HEK293 (cell line): ENCODE measurements around the gene CRYZL1.

ENCODE experiments used
- ELK4 ChIP-seq: IDR thresholded peaks from 2 replicates; pipeline ENCODE4 v1.6.1; 2011; ENCODE audit warnings: mild to moderate bottlenecking, low read depth, low read length, borderline replicate concordance
- FEZF1 ChIP-seq: fragments of 450-650 bp; formaldehyde crosslinking; IDR thresholded peaks from 2 replicates; pipeline ENCODE4 v1.5.1; 2016; ENCODE audit warnings: missing biosample characterization, missing genetic modification characterization
- IKZF3 ChIP-seq: fragments of 450-650 bp; IDR thresholded peaks from 2 replicates; pipeline ENCODE4 v1.5.0; 2018; ENCODE audit warnings: missing biosample characterization, mild to moderate bottlenecking, missing genetic modification characterization, moderate library complexity
- MZF1 ChIP-seq: fragments of 450-650 bp; formaldehyde crosslinking; IDR thresholded peaks from 2 replicates; pipeline ENCODE4 v1.5.1; 2017; ENCODE audit warnings: missing biosample characterization, missing genetic modification characterization, borderline replicate concordance
- PRDM1 ChIP-seq: fragments of 450-650 bp; formaldehyde crosslinking; IDR thresholded peaks from 2 replicates; pipeline ENCODE4; 2016; ENCODE audit warnings: missing biosample characterization, missing genetic modification characterization
- PRDM4 ChIP-seq: fragments of 450-650 bp; formaldehyde crosslinking; IDR thresholded peaks from 2 replicates; pipeline ENCODE4 v1.5.1; 2017; ENCODE audit warnings: missing biosample characterization, missing genetic modification characterization
- SCRT1 ChIP-seq: fragments of 450-650 bp; formaldehyde crosslinking; IDR thresholded peaks from 2 replicates; pipeline ENCODE4 v1.5.1; 2016; ENCODE audit warnings: missing biosample characterization, missing genetic modification characterization, borderline replicate concordance
- ZBTB17 ChIP-seq: fragments of 450-650 bp; formaldehyde crosslinking; IDR thresholded peaks from 2 replicates; pipeline ENCODE4 v1.5.1; 2016; ENCODE audit warnings: missing biosample characterization, missing genetic modification characterization
- ZBTB26 ChIP-seq: fragments of 450-650 bp; formaldehyde crosslinking; optimal IDR thresholded peaks from 2 replicates; pipeline ENCODE3; 2016; ENCODE audit warnings: missing biosample characterization, mild to moderate bottlenecking, missing genetic modification characterization
- ZBTB49 ChIP-seq: fragments of 450-650 bp; formaldehyde crosslinking; IDR thresholded peaks from 2 replicates; pipeline ENCODE4 v1.5.1; 2016; ENCODE audit warnings: missing biosample characterization, missing genetic modification characterization, low read depth
- ZFP37 ChIP-seq: fragments of 450-650 bp; formaldehyde crosslinking; IDR thresholded peaks from 2 replicates; pipeline ENCODE4 v1.5.1; 2016; ENCODE audit warnings: missing biosample characterization, missing genetic modification characterization
- ZNF10 ChIP-seq: fragments of 450-650 bp; formaldehyde crosslinking; IDR thresholded peaks from 2 replicates; pipeline ENCODE4 v1.5.1; 2017; ENCODE audit warnings: missing biosample characterization, missing genetic modification characterization
- ZNF121 ChIP-seq: fragments of 450-650 bp; formaldehyde crosslinking; IDR thresholded peaks from 2 replicates; pipeline ENCODE4 v1.5.1; 2016; ENCODE audit warnings: missing biosample characterization, missing genetic modification characterization
- ZNF133 ChIP-seq: fragments of 450-650 bp; formaldehyde crosslinking; IDR thresholded peaks from 2 replicates; pipeline ENCODE4 v1.5.1; 2016; ENCODE audit warnings: missing biosample characterization, missing genetic modification characterization
- ZNF148 ChIP-seq: fragments of 450-650 bp; formaldehyde crosslinking; IDR thresholded peaks from 2 replicates; pipeline ENCODE4 v1.5.0; 2017; ENCODE audit warnings: missing biosample characterization, missing genetic modification characterization, borderline replicate concordance
- ZNF155 ChIP-seq: fragments of 450-650 bp; formaldehyde crosslinking; IDR thresholded peaks from 2 replicates; pipeline ENCODE4 v1.5.1; 2016; ENCODE audit warnings: missing biosample characterization, missing genetic modification characterization
- ZNF16 ChIP-seq: fragments of 450-650 bp; formaldehyde crosslinking; IDR thresholded peaks from 2 replicates; pipeline ENCODE4 v1.5.1; 2016; ENCODE audit warnings: low read depth, missing biosample characterization, missing genetic modification characterization
- ZNF202 ChIP-seq: fragments of 450-650 bp; formaldehyde crosslinking; IDR thresholded peaks from 2 replicates; pipeline ENCODE4 v1.5.1; 2016; ENCODE audit warnings: missing biosample characterization, missing genetic modification characterization, borderline replicate concordance
- ZNF341 ChIP-seq: fragments of 450-650 bp; formaldehyde crosslinking; IDR thresholded peaks from 2 replicates; pipeline ENCODE4; 2016; ENCODE audit warnings: low read depth, missing biosample characterization, missing genetic modification characterization
- ZNF354C ChIP-seq: fragments of 450-650 bp; formaldehyde crosslinking; IDR thresholded peaks from 2 replicates; pipeline ENCODE4 v1.5.1; 2016; ENCODE audit warnings: missing biosample characterization, missing genetic modification characterization, low read depth, borderline replicate concordance
- ZNF366 ChIP-seq: fragments of 450-650 bp; formaldehyde crosslinking; conservative IDR thresholded peaks from 2 replicates; pipeline ENCODE4 v1.5.1; 2016; ENCODE audit warnings: missing biosample characterization, missing genetic modification characterization
- ZNF521 ChIP-seq: fragments of 450-650 bp; formaldehyde crosslinking; IDR thresholded peaks from 2 replicates; pipeline ENCODE4 v1.5.1; 2017; ENCODE audit warnings: missing biosample characterization, mild to moderate bottlenecking, missing genetic modification characterization
- ZNF600 ChIP-seq: fragments of 450-650 bp; formaldehyde crosslinking; IDR thresholded peaks from 2 replicates; pipeline ENCODE4 v1.5.1; 2016; ENCODE audit warnings: missing biosample characterization, missing genetic modification characterization
- ZNF785 ChIP-seq: fragments of 450-650 bp; formaldehyde crosslinking; IDR thresholded peaks from 2 replicates; pipeline ENCODE4 v1.5.1; 2016; ENCODE audit warnings: missing biosample characterization, missing genetic modification characterization
- ZSCAN16 ChIP-seq: fragments of 450-650 bp; formaldehyde crosslinking; IDR thresholded peaks from 2 replicates; pipeline ENCODE4 v1.5.1; 2016; ENCODE audit warnings: missing biosample characterization, missing genetic modification characterization
- ZSCAN4 ChIP-seq: fragments of 450-650 bp; formaldehyde crosslinking; IDR thresholded peaks from 2 replicates; pipeline ENCODE4 v1.5.1; 2017; ENCODE audit warnings: missing biosample characterization, missing genetic modification characterization
- TF ChIP-seq, protein P1 (sequence below): fragments of 450-650 bp; IDR thresholded peaks from 2 replicates; pipeline ENCODE4 v1.5.1; 2018; ENCODE audit warnings: missing biosample characterization, missing genetic modification characterization

The CRYZL1 gene

GRCh38 chr21:33642027-33642895 is 720 bp upstream of the CRYZL1 start, which contains the start of gene ITSN1 (continued):
- TF ChIP-seq ZNF148 (no peak), ZBTB26 (tag by site-specific recombination) (peak; percentile 74), ZNF10 (tag by site-specific recombination) (no peak), ZNF354C (tag by site-specific recombination) (no peak), ZNF785 (tag by site-specific recombination) (no peak), ELK4 (no peak), ZBTB49 (no peak), ZNF366 (tag by site-specific recombination) (peak; percentile 100), MZF1 (tag by site-specific recombination) (no peak), ZNF341 (peak; percentile 75), ZNF121 (no peak), ZSCAN4 (tag by site-specific recombination) (no peak), PRDM1 (tag by site-specific recombination) (no peak), ZNF521 (no peak), ZBTB17 (tag by site-specific recombination) (peak; percentile 92), ZNF16 (no peak), PRDM4 (tag by site-specific recombination) (0 out of 2 replicates have a peak, but pooled peaks have one; percentile 59), ZSCAN16 (tag by site-specific recombination) (0 out of 2 replicates have a peak, but pooled peaks have one; percentile 54), ZNF600 (peak; percentile 97), IKZF3 (tag by site-specific recombination) (peak; percentile 82), FEZF1 (tag by site-specific recombination) (no peak), ZNF155 (tag by site-specific recombination) (no peak), SCRT1 (no peak), ZNF133 (tag by site-specific recombination) (no peak), ZFP37 (tag by site-specific recombination) (no peak), ZNF202 (tag by site-specific recombination) (no peak)
- TF ChIP-seq, protein P1, sequence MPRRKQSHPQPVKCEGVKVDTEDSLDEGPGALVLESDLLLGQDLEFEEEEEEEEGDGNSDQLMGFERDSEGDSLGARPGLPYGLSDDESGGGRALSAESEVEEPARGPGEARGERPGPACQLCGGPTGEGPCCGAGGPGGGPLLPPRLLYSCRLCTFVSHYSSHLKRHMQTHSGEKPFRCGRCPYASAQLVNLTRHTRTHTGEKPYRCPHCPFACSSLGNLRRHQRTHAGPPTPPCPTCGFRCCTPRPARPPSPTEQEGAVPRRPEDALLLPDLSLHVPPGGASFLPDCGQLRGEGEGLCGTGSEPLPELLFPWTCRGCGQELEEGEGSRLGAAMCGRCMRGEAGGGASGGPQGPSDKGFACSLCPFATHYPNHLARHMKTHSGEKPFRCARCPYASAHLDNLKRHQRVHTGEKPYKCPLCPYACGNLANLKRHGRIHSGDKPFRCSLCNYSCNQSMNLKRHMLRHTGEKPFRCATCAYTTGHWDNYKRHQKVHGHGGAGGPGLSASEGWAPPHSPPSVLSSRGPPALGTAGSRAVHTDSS (tag by site-specific recombination) = peak; percentile 47; the same call in 1 of the 2 replicates
